Renal cortical epithelial cell (primary cell): ENCODE measurements around the gene ECE1. TPM values are rescaled to one million over a fixed set of nuclear protein-coding genes. Genes with fewer than 3 reads are reported as not detected.

Source experiments
- DNase-seq: peaks from one replicate; pipeline ENCODE4 v3.0.0-alpha.2; 2011; ENCODE audit warnings: low read depth
- total RNA-seq: library from RNA; depleted of rRNA; stranded (reverse); fragments of >200 nt; gene quantifications from 2 replicates; pipeline ENCODE4 v1.2.3, GENCODE V29; 2014

The ECE1 gene
- total RNA-seq, 1 donor from 2014 or later: 191 TPM

DNA sequence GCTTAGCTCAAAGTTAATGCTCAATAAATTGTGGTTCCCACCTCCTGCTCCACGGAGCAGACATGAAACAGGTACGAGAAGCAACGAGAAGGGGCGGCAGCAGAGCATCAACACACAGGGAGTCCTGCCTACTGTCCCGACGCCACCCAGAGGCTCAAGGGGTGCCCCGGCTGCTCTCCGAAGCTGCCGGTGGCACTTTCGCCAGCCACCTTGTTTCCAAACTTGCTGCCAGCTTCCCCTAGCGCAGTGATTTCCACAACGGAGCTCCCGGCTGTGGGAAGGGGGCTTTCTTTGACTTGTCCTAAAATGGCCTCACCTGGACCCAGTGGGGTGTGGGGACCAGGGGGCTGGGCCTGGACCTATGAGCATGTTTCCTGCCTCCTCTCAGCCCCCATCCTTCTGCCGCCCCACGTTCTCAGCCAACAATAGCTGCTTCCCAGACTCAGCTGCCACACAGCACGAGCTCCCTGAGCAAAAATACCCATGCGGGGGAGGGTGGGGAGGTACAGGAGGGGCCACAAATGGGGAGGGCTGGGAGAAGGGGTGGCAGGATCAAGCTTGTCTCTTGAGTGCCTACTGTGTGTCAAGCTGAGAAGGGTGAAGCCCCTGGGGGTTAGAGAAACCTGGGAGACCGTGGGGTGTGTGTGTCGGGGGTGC, 35.6 kb upstream of the ECE1 start:
- DNase-seq: no peak

DNA sequence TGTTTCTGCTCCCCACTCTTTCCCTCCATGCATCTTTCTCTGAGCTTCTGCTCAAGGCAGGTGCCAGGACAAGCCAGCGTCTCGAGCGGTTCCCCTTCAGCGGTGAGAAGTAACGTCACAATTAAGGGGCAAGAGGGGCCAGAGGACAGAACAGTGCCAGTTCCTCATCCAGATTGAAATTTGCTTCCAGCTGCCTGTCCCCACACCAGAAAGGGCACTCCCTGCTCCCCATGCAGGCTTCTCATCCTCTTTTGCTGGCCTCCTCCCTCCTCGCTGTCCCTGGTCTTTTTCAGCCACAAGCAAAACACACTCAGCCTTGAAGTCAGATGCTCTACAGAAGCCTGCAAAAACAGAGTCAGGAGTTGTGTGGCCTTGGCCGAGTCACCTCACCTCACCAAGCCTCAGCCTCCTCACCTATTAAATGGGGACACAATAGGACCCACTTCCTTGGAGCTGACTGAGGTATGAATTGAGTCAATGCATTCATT, 35.0 kb upstream of the ECE1 start:
- DNase-seq: no peak

DNA sequence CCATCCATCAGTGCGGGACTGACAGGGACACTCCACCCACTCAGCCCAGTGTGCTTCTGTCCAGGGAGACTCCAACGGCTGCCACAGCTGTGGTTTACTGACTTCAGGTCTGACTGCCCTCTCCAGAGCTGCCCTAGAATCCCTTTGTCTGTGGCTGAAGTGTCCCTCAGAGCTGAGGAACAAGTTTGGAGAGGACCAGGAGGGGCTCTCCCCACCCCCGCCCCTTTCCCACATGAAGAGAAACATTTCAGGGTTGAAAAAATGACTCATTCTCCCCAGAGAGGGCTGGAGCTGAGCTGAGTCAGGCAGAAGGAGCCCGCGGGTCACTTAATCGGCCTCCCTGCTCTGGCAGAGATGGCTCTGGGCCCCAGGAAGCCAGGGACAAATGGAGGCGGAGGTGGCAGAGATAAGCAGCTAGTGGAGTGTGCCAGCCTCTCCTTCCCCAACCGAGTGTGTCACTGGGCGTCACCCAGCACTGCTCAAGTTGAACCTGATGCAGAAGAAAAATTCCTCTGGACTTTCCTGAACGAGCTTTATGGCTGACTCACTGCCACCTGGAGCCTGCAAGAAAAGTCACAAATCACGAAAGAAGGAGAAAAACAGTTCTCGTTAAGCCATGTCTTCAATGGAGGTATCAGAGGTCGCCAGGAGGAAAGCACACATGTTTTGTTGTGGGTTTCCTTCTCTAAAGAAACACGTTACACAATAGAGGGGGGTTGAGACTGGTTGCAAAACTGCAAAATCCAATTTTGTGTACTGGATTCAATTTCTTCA, 34.3 kb upstream of the ECE1 start:
- peak; percentile 99 for DNase-seq

DNA sequence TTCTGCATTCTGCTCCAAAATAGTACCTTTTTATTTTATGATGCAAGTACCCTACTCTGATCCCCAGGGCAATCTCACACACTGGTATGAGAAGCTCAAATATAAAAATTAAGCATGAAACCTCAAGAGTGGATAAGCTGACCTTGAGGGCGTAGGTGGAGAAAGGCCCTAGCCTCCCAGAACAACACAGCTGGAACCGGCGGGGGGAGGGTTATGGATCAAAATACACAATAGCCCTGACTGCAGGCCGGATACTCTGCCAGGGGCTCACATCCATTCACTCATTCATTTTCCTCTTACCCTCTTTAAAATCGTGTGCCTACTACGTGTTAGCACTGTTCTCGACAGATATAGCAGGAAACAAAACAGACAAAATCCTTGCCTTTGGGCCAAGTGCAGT, 32.8 kb upstream of the ECE1 start:
- DNase-seq: no peak

DNA sequence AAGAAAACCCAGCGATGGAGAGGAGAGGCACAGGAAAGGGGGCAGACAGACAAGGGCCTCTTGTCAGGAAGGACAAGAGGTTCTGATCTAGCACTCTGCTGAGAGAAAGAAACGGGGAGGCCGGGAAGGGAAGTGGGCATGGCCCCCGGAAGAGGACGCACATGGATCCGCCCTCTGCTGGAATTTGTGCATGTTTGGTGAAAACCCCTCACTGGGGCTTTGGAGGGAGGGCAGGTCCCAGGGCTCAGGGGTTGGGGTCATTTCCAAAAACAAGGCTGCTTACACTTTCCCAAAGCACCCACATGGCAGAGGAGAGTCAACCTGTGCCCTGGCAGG, 32.4 kb upstream of the ECE1 start:
- no peak for DNase-seq

DNA sequence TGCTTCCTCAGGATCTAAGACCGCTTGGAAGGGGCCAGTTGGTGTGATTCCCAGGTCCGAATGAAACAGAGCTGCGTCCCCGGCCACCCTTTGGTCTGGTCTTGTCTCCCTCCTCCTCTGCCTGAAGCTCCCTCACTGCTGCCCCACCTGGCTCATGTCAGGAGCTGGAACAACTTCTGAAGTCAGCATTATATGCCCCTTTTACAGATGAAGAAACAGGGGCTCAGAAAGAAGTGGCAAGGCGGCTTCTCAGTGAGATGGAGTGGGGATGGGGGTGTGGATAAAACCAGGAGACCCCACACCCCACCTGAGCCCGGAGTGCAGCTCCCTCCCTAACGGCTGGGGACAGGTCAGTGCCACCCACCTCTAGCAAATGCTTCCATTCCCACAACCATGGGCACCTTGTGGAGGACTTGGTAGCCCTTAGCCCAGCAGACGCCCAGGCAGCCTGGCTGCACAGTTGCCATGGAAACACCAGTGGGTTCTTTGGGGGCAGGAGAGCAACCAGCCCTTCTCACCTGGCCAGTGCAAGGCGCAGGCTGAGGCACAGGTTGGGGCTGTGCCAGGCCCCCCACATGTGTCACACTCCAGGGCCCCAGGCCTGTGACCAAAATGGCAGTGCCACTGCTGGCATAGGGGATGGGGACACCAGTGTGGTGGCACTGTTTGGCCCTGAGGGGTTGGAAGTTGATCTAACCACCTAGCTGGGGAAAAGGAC, 31.9 kb upstream of the ECE1 start:
- DNase-seq: no peak

DNA sequence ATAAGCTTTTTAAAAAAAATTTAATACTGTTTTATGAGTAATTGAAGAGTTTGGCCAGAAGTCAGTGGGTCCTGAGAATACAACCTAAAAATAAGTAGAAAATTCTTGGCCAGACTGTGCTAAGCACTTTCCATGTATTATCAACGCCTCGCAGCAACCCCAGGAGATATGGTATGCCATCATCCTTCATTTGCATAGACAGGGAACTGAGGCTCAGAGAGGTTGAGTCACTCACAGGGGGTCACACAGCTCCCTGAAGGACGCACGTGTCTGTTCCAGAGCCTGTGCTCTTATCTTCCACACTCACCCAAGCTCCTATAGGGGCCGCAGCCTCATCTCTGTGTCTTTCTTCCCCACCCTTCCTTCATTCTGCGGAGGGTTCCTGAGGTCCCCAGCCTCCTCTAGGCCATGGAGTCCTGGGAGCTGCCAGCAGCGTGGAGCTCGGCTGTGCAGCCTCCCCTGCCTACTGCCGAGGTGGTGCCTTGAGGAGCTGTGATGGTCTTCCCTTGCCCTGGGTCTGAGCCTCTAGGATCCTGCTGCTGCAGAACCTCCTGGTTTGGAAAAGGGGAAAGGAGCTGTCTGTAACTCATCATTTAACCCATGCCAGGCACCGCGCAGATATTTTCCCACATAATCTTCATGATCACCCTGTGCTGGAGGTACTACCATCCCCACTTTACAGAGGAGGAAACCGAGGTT, 30.3 kb upstream of the ECE1 start:
- no peak for DNase-seq

DNA sequence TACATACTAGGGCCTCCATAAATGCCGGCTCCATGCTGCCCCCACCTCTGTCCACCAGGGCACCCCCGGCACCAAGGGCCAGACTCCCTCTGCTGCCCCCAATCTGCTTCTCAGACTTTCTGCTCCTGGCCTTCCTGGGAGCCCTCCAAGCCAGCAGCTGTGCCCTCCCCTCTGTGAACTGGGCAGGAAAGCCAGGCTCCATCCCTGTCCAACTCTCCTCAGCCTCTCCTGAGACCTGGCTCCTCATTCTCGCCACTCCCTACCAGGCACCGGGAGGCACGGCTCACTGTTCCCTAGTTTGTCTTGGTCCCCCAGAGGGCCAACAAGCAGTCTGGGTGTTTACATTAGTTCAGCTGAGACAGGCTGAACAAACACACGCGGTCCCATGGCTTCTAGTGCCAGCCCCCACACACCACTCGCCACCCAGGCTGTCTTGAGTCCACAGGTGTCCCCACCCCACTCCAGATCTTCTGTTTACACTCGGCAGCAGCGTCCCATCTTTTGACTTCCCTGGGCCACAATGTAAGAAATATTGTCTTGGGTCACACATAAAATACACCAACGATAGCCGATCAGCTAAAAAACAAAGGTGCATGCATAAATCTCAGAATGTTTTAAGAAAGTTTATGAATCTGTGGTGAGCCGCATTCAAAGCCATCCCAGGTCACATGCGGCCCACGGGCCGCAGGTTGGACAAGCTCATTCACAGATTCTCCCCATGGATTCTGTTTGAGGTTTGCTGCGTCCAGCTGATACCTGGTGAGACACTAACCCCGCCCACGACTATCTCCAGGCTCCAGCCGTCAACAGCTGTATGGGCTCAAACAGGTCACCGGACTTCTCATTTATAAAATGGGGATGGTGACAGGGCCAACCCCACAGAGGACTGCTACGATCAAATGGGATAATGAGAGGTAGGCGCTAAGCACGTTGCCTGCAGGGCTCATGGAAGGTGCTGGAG, 29.5 kb upstream of the ECE1 start:
- DNase-seq: no peak

DNA sequence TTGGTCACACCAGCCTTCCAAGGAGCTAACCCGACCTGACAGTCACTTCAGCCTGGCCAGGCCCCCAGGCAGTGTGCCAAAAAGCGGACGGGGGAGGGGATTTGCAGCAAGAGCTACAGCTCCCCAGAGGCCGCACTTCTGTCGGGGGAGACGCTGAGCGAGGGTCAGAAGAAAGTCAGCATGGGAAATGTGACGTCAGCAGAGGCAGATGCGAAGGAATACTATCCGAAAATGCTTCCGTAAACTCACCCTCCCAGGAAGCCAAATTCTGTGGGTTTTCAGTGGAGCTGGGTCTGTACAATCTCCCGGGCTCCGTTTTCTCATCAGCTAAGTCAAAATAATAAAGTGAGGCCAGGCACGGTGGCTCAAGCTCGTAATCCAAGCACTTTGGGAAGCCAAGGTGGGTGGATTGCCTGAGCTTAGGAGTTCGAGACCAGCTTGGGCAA, 28.5 kb upstream of the ECE1 start:
- no peak for DNase-seq

DNA sequence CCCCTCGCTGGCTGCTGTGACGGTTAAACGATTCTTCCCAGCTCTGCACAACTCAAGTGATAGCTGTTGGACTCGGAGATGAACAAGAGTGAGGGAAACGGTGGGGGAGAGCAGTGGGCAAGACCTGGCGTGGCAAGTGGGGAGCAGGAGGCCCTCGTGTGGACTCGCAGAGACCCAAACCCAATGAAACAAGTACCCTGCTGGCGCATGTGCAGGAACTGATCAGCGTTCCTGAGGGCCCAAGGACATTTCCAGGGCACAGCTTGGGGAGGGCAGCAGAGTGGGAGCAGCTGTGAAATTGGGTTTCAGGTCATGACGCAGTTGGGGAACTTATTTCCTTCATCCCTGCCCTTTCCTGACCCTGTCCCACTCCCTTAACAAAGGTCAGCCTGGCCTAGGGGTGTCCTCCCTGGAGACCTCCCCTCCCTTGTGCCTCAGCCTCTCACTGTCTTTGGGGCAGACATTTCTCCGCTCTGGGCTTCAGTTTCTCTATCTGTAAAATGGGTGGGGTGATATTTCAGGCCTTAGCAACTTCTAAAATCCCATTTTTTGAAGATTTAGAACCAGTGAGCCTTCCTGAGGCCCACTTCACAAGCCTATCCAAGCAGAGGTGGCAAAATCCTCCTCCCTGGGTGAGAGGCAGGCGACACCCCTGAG, 27.9 kb upstream of the ECE1 start:
- no peak for DNase-seq

DNA sequence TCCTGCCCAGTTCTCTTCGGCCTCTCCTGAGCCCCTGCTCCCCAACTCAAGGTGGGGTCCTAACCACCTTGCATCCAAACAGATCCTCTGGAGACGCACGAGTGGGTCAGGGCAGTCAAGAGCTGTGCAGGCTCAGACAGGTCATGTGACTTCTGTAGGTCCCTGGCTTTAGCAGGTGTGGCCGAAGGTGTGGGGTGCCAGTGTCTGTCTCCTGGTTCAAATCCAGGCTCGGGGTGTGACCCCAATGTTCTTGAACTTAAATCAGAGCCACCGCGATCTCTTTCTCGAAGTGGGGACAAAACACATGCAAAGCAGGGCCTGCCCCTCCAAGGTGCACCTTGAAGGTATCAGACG, 27.4 kb upstream of the ECE1 start:
- DNase-seq: no peak

DNA sequence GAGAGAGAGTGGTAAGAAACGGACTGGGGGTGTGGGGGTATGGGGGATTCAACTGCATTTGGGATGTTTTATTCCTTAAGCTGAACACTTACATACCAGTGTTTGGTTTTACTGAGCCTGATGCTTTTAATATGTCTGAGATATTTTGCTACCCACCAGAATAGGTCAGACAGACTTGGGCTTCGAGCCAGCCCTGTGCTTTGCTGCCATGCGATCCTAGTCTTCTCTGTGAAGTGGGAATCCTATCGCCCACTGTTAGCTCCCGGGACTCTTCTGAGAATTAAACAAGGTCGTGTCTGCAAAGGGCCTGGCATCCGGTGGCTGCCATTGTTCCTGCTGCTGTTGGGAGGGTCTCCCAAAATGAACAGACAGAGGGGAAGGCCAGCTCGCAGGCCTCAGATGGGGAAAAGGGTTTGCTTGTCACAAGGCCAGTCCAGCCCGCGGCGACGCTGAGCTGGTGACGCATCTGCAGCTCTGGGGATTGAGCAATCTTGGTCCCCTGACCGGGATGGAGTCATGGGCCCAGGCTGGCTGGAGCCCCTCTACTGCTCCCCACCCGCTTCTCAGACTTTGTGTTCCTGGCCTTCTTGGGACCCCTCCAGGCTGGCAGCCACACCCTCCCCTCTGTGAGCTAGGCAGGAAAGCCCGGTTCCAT, 26.9 kb upstream of the ECE1 start:
- DNase-seq: no peak

DNA sequence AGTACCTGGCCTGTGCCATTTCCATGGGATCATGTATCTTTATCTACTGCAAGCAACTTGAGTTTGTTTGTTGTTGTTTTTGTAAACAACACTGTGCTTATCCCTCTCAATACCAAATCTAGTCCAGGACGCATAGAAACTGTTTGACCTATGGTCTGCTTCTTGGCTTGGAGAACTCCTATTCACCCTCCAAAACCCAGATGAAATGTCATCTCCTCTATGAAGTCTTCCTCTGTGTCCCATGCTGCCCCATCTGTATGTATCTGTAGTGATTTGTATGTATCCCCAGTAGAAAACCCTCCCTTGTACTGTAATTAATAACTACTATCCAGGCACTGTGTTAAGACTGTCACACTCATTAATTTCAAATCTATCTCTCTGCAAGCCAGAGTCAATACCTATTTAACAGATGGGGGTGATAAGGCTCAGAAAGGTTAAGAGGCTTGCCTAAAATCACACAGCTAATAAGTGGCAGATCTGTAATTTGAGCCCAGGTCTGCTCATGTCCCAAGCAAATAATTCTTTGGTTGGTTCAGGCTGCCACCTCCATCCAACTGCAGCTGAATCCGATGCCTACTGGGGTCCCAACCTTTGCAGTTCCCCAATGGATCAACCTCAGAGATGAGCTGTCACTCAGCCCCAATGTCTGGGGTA, 24.6 kb upstream of the ECE1 start:
- DNase-seq: no peak

DNA sequence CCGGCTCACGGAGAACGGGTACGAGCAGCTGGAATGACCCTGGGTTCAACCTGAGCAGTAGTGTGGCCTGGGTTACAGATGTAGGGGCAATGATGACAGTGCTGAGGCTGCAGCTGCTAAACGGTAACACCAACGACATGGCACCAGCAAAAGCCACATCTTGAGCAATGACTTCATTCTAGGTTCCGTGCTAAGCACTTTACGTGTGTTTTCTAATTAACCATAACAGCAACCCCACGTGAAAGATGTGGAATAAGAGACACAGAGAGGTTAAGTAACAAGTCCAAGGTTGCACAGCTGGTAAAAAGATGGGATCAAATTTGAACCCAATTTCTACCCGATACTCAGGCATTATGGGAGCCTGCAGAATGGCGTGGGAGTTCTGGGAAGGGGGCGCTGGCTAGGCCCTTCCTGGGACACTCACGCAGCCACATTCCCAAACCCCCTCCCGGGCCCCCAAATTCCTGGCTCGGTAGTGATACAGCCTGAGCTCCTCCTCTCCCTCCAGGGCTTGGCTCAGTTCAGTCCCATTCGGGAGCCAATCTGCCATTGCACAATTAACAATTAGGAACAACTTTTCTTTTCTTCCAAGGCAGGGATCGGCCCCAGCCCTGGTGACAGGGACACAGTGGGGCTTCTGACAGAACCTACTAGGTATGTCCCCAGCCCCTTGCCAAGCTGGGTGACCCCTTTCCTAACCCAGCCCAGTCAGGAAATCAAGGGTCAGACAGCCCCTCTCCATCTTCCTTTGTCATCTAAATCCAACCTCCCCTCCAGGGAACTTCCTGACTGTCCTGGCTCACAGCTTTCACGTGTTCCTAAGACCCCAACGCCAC, 23.8 kb upstream of the ECE1 start:
- DNase-seq: no peak

DNA sequence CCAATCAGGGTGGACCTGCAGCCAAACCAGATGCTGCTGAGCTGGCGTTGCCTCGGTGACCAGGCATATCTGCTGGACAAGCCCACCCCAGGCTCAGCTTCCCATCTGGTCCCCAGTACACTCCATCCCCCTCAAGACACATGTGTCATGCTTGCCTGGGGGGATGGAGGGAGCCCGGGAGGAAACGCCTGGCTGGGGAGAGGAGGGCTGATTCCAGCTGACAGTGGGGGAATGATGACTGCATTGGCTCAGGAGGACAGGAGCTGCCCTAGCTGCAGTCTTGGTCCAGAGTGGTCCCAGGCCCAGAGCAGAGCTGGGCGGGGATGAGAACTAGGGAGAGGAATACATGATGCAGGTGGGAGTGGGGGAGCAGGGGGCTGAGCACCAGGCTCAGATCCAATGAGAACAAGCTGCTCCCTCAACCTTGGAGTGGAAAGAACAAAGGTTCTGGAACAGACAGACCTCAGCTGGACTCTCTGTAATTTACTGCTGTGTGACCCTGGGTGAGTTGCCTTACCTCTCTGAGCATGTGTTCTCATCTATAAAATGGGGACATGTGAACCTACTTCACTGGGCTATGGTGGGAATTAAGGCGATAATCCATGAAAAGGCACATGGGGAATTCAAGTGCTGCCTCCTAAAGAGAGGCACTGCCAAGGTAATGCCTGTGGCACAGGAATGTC, 23.1 kb upstream of the ECE1 start:
- no peak for DNase-seq

DNA sequence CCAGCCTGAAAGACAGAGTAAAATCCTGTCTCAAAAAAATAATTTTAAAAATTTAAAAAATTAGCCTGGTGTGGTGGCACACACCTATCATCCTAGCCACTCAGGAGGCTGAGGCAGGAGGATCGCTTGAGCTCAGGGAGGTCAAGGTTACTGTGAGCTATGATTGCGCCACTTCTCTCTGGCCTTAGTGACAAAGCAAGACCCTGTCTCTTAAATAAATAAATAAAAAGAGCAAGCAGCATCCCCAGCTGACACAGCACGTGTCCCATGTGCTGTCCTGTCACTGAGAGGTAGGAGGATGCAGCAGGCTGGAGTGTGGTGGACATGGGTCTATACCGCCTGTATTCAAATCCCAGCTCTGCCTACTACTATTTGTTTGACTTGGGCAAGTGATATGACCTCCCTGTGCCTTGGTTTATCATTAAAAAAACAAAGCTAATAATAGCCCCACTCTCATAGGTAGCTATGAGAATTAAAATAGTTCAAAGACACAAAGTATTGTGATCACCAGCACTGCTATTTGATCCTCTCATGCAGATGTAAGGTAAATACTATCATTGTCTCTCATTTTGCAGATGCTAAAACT, 22.2 kb upstream of the ECE1 start:
- DNase-seq: no peak

DNA sequence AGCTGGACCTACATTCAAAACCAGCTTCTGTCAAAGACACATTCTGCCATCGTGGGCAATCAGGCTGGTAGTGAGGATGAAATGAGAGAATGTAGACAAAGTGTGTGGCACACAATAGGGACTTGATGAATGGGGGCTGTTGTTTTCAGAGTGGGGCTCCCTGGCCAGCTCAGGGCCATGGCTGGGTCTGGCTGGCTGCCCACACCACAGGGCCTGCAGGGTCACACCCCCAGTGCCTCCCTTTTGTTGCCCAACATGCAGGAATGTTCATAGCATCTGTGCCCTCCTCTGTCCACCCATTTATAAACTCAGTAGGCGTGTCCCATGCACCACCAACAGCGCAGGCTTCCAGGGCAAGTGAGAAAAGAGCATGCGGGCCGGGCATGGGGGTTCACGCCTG, 20.8 kb upstream of the ECE1 start:
- peak; percentile 61 for DNase-seq
